SK-N-SH treated with all-trans-retinoic acid at 6 μM for 48 hours (cell line): ENCODE data around the gene CTTNBP2.

Experiments used
- ATAC-seq: fragments of 200-7000 bp; cut with Tn5 transposase; 3 replicates; pipeline ENCODE4 v1.9.1; 2020; ENCODE audit warnings: mild to moderate bottlenecking, moderate library complexity
- ARNTL ChIP-seq: fragments of 450-650 bp; formaldehyde crosslinking; IDR thresholded peaks from 2 replicates; pipeline ENCODE4 v1.5.0; 2020; ENCODE audit warnings: low read depth, mild to moderate bottlenecking, moderate library complexity, borderline replicate concordance
- BACH2 ChIP-seq: fragments of 250-450 bp; sonication (Bioruptor Pico); IDR thresholded peaks from 2 replicates; pipeline ENCODE4 v1.9.0; 2021; ENCODE audit warnings: mild to moderate bottlenecking, borderline replicate concordance
- CREB5 ChIP-seq: fragments of 250-450 bp; sonication (Bioruptor Pico); IDR thresholded peaks from 2 replicates; pipeline ENCODE4 v1.5.1; 2020; ENCODE audit warnings: low read depth, mild to moderate bottlenecking, moderate library complexity
- CSDC2 ChIP-seq: fragments of 250-450 bp; sonication (Bioruptor Pico); IDR thresholded peaks from 2 replicates; pipeline ENCODE4 v1.5.0; 2020; ENCODE audit warnings: mild to moderate bottlenecking, moderate library complexity
- CSRNP3 ChIP-seq: fragments of 250-450 bp; sonication (Bioruptor Pico); IDR thresholded peaks from 2 replicates; pipeline ENCODE4 v1.5.1; 2021; ENCODE audit warnings: mild to moderate bottlenecking, moderate library complexity
- ESRRG ChIP-seq: fragments of 250-450 bp; sonication (Bioruptor Pico); IDR thresholded peaks from 2 replicates; pipeline ENCODE4 v1.6.1; 2021; ENCODE audit warnings: mild to moderate bottlenecking
- GLIS3 ChIP-seq: fragments of 250-450 bp; sonication (Bioruptor Pico); IDR thresholded peaks from 2 replicates; pipeline ENCODE4 v1.5.0; 2020; ENCODE audit warnings: mild to moderate bottlenecking, moderate library complexity
- ISL1 ChIP-seq: fragments of 250-450 bp; sonication (Bioruptor Pico); IDR thresholded peaks from 2 replicates; pipeline ENCODE4 v2.1.2; 2022; ENCODE audit warnings: mild to moderate bottlenecking, moderate library complexity
- OSR1 ChIP-seq: fragments of 250-450 bp; sonication (Bioruptor Pico); IDR thresholded peaks from 2 replicates; pipeline ENCODE4 v1.8.0; 2022; ENCODE audit warnings: moderate library complexity, mild to moderate bottlenecking, inconsistent platforms
- PATZ1 ChIP-seq: fragments of 250-450 bp; sonication (Bioruptor Pico); IDR thresholded peaks from 2 replicates; pipeline ENCODE4 v1.8.0; 2020; ENCODE audit warnings: mild to moderate bottlenecking, moderate library complexity, borderline replicate concordance
- POU6F1 ChIP-seq: fragments of 250-450 bp; sonication (Bioruptor Pico); IDR thresholded peaks from 2 replicates; pipeline ENCODE4 v1.8.0; 2021; ENCODE audit warnings: low read depth, mild to moderate bottlenecking, moderate library complexity, borderline replicate concordance
- PPARA ChIP-seq: fragments of 250-450 bp; sonication (Bioruptor Pico); IDR thresholded peaks from 2 replicates; pipeline ENCODE4 v1.5.0; 2020; ENCODE audit warnings: mild to moderate bottlenecking, borderline replicate concordance
- RARB ChIP-seq: fragments of 250-450 bp; sonication (Bioruptor Pico); IDR thresholded peaks from 2 replicates; pipeline ENCODE4 v1.8.0; 2021; ENCODE audit warnings: mild to moderate bottlenecking, moderate library complexity
- SNAI2 ChIP-seq: fragments of 250-450 bp; sonication (Bioruptor Pico); IDR thresholded peaks from 2 replicates; pipeline ENCODE4 v1.5.0; 2020; ENCODE audit warnings: mild to moderate bottlenecking, moderate library complexity
- TCF4 ChIP-seq: fragments of 250-450 bp; sonication (Bioruptor Pico); IDR thresholded peaks from 2 replicates; pipeline ENCODE4 v1.8.0; 2021; ENCODE audit warnings: mild to moderate bottlenecking, moderate library complexity, borderline replicate concordance
- TOX ChIP-seq: fragments of 250-450 bp; sonication (Bioruptor Pico); IDR thresholded peaks from 2 replicates; pipeline ENCODE4 v1.8.0; 2021; ENCODE audit warnings: mild to moderate bottlenecking, moderate library complexity, borderline replicate concordance
- TSHZ2 ChIP-seq: fragments of 250-450 bp; sonication (Bioruptor Pico); IDR thresholded peaks from 2 replicates; pipeline ENCODE4 v1.5.0; 2020; ENCODE audit warnings: mild to moderate bottlenecking, moderate library complexity
- ZC3H10 ChIP-seq: fragments of 250-450 bp; sonication (Bioruptor Pico); IDR thresholded peaks from 2 replicates; pipeline ENCODE4 v1.5.1; 2021; ENCODE audit warnings: mild to moderate bottlenecking, moderate library complexity
- ZFP3 ChIP-seq: fragments of 250-450 bp; sonication (Bioruptor Pico); IDR thresholded peaks from 2 replicates; pipeline ENCODE4 v1.5.0; 2020; ENCODE audit warnings: mild to moderate bottlenecking, moderate library complexity
- ZFP30 ChIP-seq: fragments of 450-650 bp; formaldehyde crosslinking; IDR thresholded peaks from 2 replicates; pipeline ENCODE4 v1.5.0; 2022; ENCODE audit warnings: mild to moderate bottlenecking, moderate library complexity
- ZNF565 ChIP-seq: fragments of 450-650 bp; formaldehyde crosslinking; conservative IDR thresholded peaks from 2 replicates; pipeline ENCODE4 v1.5.0; 2020; ENCODE audit warnings: low read depth, mild to moderate bottlenecking, moderate library complexity
- ZNF70 ChIP-seq: fragments of 450-650 bp; formaldehyde crosslinking; IDR thresholded peaks from 2 replicates; pipeline ENCODE4 v1.5.0; 2020; ENCODE audit warnings: mild to moderate bottlenecking, moderate library complexity

Gene CTTNBP2

GRCh38 chr7:117837841-117838240, 35.4 kb downstream of the CTTNBP2 start:
- ATAC-seq = no peak

GRCh38 chr7:117835016-117835664, 38.1 kb downstream of the CTTNBP2 start:
- ATAC-seq = no peak
- TF ChIP-seq ZNF70 (CRISPR knock-in tag) (no peak), TOX (CRISPR knock-in tag) (no peak), ZFP30 (CRISPR knock-in tag) (no peak), POU6F1 (CRISPR knock-in tag) (no peak), ESRRG (no peak), CREB5 (CRISPR knock-in tag) (no peak)

More at GRCh38 chr7:117837841-117838240, 35.4 kb downstream of the CTTNBP2 start:
- TF ChIP-seq TCF4 (CRISPR knock-in tag) (no peak), RARB (CRISPR knock-in tag) (no peak), SNAI2 (CRISPR knock-in tag) (no peak), PATZ1 (CRISPR knock-in tag) (no peak), TOX (CRISPR knock-in tag) (no peak), OSR1 (CRISPR knock-in tag) (no peak), GLIS3 (CRISPR knock-in tag) (no peak), CSDC2 (no peak), ZNF565 (CRISPR knock-in tag) (no peak), PPARA (CRISPR knock-in tag) (no peak), ZFP3 (no peak), CREB5 (CRISPR knock-in tag) (no peak), ISL1 (CRISPR knock-in tag) (no peak), ZNF70 (CRISPR knock-in tag) (no peak), ZC3H10 (no peak), ESRRG (no peak)
- TF ChIP-seq, all 23 proteins: peak for 0

GRCh38 chr7:117830422-117830954, 42.8 kb downstream of the CTTNBP2 start:
- TF ChIP-seq TCF4 (CRISPR knock-in tag) (no peak), TOX (CRISPR knock-in tag) (no peak), POU6F1 (CRISPR knock-in tag) (no peak), ZNF70 (CRISPR knock-in tag) (no peak), BACH2 (CRISPR knock-in tag) (no peak), OSR1 (CRISPR knock-in tag) (no peak), SNAI2 (CRISPR knock-in tag) (no peak), ZFP30 (CRISPR knock-in tag) (no peak), CREB5 (CRISPR knock-in tag) (no peak), ZFP3 (no peak), CSRNP3 (CRISPR knock-in tag) (no peak), GLIS3 (CRISPR knock-in tag) (no peak), ARNTL (CRISPR knock-in tag) (no peak), TSHZ2 (CRISPR knock-in tag) (no peak)
- ATAC-seq = no peak
